ENCODE data around the gene CERS6.

DNA sequence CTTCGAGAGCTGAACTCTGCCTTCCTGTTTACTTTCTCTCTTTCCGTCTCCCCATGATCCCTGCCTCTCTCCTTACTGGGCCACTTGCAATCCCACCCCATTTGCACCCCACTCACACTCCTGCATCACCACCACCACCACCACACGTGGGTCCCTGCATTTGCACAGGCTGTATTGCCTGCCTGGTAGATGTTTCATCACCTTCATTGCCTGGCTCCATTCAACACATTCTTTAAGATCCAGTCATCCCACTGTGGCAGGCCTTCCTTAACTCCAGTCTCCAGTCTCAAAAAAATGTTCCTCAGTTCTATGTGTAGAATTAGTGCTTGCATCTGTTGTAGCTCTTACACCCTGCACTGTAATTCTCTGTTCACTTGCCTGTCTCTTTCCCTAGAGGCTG, 360.3 kb downstream of the CERS6 start:
- TF ChIP-seq CTCF (IDR thresholded peaks at IDR 0.05) (no peak), POLR2A (IDR thresholded peaks at IDR 0.05) (no peak), EP300 (IDR thresholded peaks at IDR 0.05; ENCODE audit: low read depth) (no peak)

Data from transverse colon (tissue), 3 donors.